HPDE6-E6E7 (cell line): ENCODE results near the gene AMMECR1L.
"Not testable (repeated sequence)": the region's sequence is repeated elsewhere in the genome, so short reads cannot be mapped to it uniquely, and the experiment has no call there.

ENCODE experiments used
- DNase-seq: peaks from one replicate; pipeline ENCODE4 v3.0.0; 2011; ENCODE audit warnings: missing footprints; ENCODE audit errors: extremely low spot score

Gene AMMECR1L

DNA sequence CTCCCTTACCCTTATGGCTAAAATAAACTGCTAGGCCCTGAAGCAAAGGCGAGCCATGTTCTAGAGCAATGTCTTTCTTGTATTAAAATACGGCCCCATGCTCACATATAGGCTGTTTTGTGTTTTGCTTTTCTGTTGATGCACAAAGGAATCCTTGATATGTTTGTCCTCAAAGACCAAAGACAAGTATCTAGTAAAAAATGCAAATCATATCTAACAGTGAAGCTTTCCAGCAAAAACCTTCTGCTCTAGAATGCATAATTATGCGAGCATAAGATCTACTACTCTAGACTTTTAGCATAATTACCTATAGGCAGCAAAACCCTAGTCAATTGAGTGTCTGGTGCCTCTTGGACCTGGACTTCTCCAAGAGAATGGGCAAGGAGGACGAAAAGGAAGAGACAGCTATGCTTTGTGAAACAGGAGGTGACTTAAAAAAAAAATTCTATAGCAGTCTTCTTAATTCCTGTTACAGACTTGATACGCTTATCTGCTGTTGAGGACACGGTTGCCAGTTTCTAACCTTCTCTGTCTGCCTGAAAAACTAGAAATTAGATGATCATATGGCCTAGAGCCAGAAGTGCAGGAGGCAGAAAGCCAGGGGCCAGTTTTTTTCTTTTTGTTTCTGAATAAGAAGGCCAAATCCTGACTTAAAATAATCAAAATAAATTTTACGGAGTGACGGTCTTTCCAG, 1.5 kb upstream of the AMMECR1L start:
- DNase-seq, result no peak

DNA sequence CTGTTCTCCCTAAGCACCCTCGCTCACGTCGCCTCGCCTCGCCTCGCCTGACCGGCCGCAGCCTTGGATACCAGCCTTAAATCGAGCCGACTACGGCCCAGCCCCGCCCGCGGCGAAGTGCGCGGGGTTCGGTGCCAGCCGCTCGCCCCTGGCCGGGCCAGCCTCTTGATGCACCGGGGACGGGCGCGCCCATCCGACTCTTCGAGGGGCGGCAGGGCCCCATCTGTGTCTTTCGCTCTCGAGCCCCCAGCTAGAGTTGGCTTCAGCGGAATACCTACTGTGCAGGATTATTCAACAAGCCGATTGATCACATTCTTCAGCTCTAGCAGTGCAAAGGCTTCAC, 808 bp upstream of the AMMECR1L start:
- not testable (repeated sequence) for DNase-seq

DNA sequence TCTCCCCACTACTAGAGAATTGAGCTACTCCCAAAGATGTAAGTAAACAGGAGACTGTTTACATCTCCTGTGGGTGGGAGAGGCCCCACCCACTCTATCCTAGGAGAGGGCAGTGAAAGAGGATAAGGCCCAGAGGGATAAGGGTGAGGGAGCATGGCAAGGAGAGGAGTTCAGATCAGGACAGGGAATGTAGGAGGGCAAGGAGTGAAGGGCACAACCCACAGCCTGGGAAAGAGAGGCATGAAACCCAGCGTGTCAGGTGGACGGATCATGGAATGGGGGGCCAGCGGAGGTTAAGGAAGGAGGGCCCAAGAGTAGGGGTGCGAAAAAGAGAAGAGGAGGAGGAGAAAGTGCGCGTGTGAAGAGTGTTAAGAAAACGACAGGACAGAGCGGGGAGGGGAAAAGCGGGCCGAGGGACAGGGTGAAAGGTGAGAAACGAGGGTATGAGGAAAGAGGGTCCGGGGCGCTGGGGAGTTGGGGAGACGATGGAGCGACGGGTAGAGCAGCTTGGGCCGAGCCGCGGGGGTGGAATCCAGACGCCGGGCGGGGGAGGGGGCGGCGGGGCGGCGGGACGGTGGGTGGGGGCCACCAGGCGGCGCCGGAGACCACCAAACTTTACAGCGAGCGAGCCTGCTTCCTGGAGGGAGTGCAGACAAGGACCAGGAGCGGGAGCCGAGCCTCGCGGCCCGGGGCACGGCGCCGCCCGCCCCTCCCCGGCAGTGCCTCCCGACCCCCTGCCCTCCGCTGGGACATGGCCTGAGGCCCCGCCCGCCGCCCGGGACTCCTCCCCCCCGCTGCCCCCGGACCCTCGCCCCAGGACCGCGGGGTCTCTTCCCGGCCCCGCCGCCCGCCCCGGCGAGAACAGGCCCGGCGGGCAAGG, 655 bp downstream of the AMMECR1L start:
- not testable (repeated sequence) for DNase-seq

DNA sequence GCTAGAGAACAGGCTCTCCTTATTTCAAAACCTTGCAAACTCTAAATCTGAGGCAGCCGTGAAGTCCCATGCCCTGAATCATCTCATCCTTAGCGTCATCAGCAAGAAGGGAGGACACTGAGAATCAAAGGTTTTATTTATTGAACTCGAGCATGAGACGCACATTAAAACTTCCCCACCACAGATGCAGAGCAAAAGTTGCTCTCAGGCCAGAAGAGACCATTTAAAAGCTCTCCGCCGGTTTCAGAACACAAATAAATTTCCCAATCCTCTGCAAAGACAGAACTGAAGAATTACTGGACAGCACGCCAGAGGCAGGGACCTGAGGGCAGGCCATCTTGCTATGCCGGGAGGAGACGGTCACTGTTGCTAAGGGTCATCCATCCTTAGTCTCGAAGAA, 1.3 kb downstream of the AMMECR1L start:
- DNase-seq, result no peak

DNA sequence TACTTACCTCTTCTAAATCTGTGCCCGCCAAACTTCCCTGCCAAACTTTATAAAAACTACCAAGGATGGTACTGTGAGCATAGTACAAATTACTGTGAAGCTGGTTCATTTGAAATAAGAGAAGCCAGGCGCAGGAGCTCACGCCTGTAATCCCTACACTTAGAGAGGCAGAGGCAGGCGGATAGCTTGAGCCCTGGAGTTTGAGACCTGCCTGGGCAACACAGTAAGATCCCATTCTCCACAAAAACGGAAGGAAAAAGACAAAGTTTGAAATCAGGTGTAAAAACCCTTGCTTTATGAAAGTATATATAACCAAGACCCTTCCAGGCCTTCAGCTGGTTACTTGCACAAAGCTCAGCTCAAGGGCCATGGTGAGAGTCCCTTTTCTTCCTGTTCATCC, 5.9 kb downstream of the AMMECR1L start:
- no peak for DNase-seq

DNA sequence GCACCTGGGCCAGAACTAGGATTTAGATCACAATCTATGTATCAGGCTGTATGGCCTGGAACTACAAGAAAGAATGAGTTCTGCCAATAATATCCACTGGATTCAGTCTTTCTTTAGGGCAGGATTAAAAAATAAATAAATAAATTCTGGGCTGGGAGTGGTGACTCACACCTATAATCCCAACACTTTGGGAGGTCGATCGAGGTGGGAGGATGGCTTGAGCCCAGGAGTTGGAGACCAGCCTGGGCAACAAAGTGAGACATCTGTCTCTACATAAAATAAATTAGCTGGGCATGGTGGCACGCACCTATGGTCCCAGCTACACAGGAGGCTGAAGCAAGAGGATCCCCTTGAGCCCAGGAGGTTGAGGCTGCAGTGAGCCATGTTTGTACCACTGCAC, 8.1 kb downstream of the AMMECR1L start:
- no peak for DNase-seq

DNA sequence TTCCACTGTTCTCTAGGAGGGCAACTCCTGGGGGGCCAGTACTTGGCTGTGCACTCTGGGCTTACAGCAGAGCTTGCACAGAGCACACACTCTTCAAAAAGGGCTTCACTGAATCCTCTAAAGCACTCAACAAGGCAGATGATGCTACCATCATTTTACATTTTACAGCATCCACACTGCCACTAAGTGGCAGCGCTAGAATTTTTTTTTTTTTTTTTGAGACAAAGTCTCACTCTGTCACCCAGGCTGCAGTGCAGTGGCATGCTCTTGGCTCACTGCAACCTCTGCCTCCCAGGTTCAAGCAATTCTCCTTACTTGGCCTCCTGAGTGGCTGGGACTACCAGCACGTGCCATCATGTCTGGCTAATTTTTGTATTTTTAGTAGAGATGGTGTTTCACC, 8.6 kb downstream of the AMMECR1L start:
- DNase-seq, result no peak

DNA sequence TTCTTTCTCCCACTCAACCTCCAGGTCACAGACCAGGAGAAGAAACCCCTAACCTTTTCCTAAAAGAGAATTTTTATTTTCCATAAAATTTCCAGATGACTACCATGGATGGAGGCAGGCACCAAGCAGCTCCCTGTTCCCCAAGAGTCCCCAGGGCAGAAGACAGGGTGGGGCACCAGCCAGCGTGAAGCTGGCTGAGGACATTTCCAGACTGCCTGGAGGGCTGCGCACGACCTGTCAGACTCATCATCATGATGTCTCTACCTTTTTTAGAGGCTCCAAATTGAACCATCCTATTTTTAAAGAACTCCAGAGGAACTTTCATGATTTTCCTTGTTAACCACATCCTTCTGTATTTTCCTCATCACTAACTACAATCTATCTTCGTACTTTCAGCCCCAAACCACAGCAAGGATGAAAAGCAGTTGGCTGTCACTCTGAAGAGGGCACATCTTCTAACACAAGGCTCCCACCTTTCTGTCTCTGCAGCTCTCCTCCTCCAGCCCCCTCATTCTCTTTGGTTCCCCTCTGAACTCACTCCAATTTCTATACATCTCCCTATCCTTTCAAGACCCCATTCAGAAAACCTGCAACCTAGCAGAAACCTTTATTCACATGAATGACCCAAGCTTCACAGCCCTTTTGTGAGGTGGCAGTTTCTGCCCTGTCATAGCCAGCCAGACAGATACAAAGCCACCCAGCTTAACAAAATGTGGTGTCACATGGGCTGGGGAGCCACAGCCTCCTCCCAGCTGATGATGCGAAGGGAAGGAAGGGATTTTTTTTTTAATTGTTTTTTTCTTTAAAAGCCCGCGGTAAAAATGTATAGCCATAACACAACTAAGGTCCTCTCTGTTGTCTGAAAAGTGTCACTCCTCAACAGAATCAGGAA, 11.1 kb downstream of the AMMECR1L start:
- no peak for DNase-seq

DNA sequence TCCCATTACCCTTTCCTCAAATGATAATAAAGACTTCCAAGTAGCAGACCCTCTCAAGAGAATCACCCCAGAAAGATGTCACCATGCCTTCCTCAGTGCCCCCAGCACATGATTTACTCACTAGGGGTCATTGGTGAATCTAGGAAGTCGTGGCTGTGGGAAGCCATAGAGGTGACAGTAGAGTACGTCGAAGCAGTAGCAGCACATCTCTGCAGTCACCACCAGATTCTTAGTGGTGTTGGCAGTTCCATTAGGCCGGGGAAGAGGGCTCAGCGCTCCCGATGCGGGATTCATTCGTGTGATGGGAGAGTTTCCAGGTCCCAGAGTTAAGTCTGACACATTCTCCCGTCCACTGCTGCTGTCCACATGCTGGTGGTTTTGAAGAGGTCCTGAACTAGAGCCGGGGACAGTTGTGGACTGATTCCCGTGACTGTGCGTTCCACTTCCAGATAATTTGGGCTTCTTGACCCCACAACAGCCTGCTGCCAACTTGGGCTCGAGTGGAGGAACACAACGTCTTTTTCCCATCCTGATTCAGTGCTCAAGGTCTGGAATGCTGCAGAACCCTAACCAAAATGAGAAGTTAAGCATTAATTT, 12.0 kb downstream of the AMMECR1L start:
- DNase-seq, result no peak

DNA sequence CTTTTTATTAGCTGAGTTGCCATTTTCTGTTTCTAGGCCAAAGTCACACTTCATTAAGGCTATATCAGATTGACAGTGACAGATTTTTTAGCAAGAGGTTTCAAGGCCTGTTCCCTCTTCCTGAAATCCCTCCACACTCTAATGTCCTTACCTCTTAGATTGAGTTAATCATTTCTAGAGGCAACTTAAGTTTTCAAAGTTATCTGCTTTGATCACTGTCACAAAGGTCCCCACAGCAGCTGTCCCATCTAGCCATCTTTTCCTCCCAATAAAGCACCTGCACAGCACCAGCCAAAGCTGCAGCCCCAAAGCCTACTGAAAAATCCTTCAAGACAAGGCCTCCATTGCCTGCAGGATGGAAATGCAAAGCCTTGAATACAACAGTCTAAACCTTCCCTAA, 13.4 kb downstream of the AMMECR1L start:
- DNase-seq, result no peak

DNA sequence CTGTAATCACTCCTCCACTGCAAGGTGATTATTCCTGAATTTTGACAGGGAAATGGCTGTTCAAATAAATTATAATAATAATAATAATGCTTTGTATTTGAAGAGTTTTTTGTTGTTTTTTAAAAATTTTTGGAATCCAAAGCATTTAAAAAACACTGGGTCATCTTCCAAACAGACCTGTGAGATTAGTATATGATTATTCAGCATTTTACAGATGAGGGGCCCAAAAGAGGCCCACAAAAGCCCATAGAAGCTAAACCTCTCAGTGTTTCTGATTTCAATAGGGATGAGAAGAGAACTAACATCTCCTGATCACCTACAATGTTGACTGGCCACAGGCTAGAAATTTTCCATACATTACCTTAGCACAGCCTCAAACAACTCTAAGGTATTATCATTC, 19.8 kb downstream of the AMMECR1L start:
- no peak for DNase-seq

DNA sequence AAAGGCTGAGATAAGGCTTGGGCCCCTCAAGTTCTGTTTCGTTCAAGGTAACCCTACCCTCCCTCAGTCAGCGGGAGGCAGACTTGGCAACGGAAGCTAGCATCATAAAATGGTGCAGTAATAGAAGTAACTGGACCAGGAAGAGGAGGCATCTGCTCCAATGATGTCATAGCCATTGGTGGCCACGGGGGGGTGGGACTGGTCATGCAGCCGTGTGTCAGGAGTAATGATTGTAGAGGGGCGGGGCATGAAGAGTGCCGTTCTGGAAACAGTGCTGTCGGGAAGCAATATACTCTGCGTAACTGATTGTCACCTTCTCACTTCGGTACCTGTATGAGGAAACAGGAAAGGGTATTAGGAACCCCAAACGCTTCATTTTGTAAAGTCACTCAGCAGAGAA, 20.9 kb downstream of the AMMECR1L start:
- no peak for DNase-seq

DNA sequence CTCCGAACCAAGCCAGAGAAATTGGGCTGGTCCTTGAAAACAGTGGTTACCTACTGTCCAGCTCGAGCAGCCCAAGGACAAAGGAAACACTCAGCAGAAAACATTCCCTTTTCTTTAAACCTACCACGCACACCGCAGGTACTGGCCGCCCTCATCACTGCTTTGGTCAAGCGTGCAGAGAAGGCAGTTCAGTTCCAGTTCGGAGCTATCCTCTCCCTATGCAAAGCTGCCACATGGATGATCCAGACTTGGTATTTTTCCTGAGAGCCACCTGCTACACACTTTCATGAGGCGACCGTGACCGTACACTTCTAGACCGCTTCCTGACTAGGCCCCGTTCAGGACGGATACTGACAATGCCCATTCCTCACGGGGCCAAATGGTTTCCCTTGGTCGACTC, 23.5 kb downstream of the AMMECR1L start:
- DNase-seq, result no peak

DNA sequence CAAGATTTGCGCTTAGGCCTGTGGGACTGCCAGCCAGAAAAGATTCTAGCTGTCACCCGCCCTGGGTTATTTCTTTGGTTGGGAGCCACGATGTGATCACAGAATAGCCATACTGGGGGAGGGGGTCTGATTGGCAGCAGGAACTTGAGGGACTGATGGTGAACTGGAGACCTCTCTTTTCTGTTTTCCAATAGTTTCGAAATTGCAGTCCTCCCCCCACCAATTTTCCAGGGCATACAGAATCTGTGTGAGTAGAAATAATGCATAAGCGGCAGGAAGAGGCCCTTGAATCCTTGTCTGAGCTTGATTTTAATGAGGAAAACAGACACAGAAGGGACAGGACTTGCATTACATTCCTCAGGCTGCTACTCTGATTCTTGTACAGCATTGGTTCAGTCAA, 25.6 kb downstream of the AMMECR1L start:
- DNase-seq, result peak; percentile 11

DNA sequence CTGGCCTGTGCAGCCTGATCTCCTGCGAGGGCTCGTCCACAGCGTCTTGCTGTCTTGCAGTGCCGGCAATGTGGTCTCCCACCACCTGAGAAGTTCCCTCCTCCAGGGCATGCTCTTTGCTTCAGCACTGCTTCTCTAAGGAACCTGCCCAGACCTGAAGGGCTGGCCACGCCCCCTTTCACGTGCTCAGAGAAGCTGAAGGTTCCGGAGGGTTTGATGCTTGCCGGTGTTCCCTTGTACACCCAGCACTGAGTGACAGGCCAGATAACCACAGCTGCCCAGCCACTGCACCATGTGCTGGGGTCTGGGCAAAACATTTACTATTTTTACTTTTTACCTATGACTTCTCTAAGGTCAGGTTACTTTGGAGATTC, 26.1 kb downstream of the AMMECR1L start:
- peak; percentile 94 for DNase-seq

DNA sequence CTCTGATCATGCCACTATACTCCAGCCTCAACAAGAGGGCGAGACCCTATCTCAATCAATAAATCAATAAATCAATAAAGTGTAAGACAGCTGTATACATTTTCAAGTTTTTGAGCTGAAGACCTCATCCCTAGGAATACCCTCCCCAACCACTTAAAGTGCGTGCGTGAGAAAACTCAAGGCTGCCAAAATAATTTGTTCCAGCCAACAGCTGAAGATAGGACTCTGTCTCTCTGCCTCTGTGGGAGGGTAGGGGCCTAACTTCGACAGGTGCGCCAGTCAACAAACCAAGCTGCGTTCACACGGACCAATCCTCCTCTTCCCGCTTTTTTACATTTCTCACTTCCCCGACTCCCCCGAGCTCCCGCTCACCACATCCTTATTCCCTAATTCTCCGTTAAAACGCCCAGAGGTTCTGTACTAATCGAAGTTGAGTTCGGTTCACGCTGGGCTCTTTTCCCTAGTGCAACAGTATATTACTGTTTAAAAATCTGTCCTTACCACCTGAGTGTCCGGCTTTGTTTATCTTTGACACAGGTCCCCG, 28.4 kb downstream of the AMMECR1L start:
- DNase-seq, result no peak

DNA sequence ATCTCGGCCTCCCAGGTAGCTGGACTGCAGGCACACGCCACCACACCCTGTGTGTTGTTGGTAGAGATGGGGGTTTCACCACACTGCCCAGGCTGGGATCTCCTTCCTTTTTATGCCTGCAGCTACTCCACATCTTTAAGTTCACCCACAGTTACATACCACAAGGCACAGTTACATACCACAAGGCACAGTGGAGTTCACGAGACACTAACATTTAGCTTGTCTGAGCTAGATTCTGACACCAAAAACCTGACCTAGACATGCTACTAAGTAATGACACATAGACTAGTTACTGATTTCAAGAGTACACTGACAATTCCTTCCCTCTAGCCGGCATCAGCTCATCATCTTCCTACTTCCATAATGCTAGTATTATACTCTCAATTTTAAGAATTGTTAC, 32.1 kb downstream of the AMMECR1L start:
- no peak for DNase-seq

DNA sequence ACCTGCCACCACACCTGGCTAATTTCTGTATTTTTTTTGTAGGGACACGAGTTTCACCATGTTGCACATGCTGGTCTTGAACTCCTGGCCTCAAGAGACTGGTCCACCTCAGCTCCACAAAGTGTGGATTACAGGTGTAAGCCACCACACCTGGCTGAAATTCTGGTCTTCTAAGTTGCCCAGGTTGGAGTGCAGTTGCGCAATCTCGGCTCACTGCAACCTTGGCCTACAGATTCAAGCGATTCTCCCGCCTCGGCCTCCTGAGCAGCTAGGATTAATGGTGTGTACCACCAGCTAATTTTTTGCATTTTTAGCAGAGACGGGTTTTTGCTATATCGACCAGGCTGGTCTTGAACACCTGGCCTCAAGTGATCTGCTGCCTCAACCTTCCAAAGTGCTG, 33.4 kb downstream of the AMMECR1L start:
- DNase-seq, result no peak

DNA sequence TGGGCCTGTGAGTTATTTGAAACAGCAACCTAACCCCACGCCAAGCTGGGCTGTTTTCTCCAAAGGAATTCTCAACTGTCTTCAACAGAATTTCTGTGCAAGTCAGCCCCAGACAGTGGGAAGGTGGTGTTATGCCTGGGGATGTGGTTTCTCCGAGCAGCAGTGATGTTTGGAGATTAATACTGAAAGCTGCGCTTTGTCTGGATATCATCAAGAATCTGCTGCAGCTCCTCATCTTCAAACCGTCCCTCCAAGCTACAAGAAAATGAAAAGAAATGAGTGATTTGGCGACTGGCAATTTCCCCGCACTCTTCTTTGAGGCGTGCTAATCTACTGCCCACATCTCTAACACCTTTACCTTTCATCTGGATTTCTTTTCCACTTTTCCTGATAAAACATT, 37.8 kb downstream of the AMMECR1L start:
- no peak for DNase-seq

DNA sequence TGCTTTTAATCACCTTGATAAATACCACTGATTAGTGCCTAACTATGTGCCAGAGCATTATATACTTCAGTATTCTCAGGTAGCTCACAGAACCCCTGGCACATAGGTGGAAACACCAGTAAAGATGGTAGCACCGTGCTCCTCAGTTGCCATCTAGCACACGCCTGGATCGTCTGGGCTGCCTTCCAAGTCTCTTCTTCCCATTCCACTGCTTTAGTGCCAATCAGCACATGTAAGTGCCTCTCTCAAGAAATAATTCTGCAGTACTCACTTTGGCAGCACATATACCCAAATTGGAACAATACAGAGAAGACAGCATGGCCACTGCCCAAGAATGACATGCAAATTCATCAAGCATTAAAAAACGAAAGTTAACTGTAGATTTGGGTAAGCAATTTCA, 40.8 kb downstream of the AMMECR1L start:
- DNase-seq, result no peak

DNA sequence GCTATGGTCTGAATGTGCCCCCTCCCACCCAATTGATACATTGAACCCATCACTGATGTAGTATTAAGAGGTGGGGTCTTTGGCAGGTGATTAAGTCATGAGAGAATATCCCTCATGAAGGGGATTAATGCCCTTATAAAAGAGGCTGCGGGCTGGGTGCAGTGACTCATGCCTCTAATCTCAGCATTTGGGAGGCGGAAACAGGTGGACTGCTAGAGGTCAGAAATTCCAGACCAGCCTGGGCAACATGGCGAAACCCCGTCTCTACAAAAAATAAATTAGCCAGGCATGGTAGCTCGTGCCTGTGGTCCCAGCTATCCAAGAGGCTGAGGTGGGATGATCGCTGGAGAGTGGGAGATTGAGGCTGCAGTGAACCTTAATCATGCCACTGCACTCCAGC, 42.1 kb downstream of the AMMECR1L start:
- DNase-seq, result no peak
